A549 (cell line): ENCODE measurements around the gene SLCO1A2.

ENCODE experiments used
- CHD2 ChIP-seq: fragments of 150-350 bp; IDR thresholded peaks from 2 replicates; pipeline ENCODE4 v1.6.1; 2014; ENCODE audit warnings: low read length; ENCODE audit not compliant: partially characterized antibody
- CTCF ChIP-seq: fragments of >200 bp; sonication (Bioruptor Twin); formaldehyde crosslinking; IDR thresholded peaks from 3 replicates; pipeline ENCODE4 v1.5.1; 2016
- GATA3 ChIP-seq: IDR thresholded peaks from 2 replicates; pipeline ENCODE4 v1.6.1; 2012; ENCODE audit warnings: borderline replicate concordance
- HOXB5 ChIP-seq: fragments of 250-450 bp; sonication (Bioruptor Pico); IDR thresholded peaks from 2 replicates; pipeline ENCODE4 v1.5.0; 2020; ENCODE audit warnings: mild to moderate bottlenecking, moderate library complexity
- NFE2L2 ChIP-seq: fragments of 150-350 bp; conservative IDR thresholded peaks from 2 replicates; pipeline ENCODE4 v1.6.1; 2014; ENCODE audit warnings: low read length
- PHF8 ChIP-seq: fragments of 200-600 bp; sonication (generic); IDR thresholded peaks from 2 replicates; pipeline ENCODE4 v1.6.1; 2016; ENCODE audit warnings: low read depth, mild to moderate bottlenecking, antibody characterized with exemption, moderate library complexity, borderline replicate concordance
- POLR2A ChIP-seq: IDR thresholded peaks from 2 replicates; pipeline ENCODE4 v1.6.1; 2012; ENCODE audit warnings: mild to moderate bottlenecking, low read length
- RCOR1 ChIP-seq: fragments of 150-350 bp; IDR thresholded peaks from 2 replicates; pipeline ENCODE4 v1.6.1; 2014; ENCODE audit warnings: antibody characterized with exemption, low read length, low read depth
- SMC3 ChIP-seq: fragments of >200 bp; sonication (Bioruptor Twin); formaldehyde crosslinking; IDR thresholded peaks from 3 replicates; pipeline ENCODE4 v1.6.1; 2018; ENCODE audit warnings: inconsistent platforms
- TF ChIP-seq, protein P1 (sequence below): IDR thresholded peaks from 2 replicates; pipeline ENCODE4 v1.6.1; 2012
- TF ChIP-seq, protein P2 (sequence below): fragments of 450-650 bp; IDR thresholded peaks from 2 replicates; pipeline ENCODE4 v1.6.1; 2014; ENCODE audit warnings: antibody characterized with exemption
- TF ChIP-seq, protein P3 (sequence below): fragments of 200-600 bp; sonication (generic); IDR thresholded peaks from 2 replicates; pipeline ENCODE4 v1.6.1; 2016; ENCODE audit warnings: antibody characterized with exemption, mild to moderate bottlenecking, moderate library complexity
- TF ChIP-seq, protein P4 (sequence below): fragments of >200 bp; sonication (Bioruptor Twin); formaldehyde crosslinking; IDR thresholded peaks from 3 replicates; pipeline ENCODE4 v1.6.1; 2016
- TF ChIP-seq, protein P5 (sequence below): IDR thresholded peaks from 2 replicates; pipeline ENCODE4 v1.6.1; 2012

DNA sequence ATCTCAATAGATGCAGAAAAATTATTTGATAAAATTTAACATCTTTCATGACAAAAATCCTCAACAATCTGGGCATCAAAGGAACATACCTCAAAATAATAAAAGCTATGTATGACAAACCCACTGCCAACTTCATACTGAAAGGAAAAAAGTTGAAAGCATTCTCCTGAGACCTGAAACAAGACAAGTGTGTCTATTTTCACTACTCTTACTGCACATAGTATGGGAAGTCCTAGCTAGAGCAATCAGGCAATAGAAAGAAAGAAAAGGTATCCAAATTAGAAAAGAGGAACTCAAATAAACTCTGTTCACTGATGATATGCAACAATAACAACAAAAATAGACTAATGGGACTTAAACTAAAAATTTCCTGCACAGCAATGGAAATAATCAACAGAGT lies 113.6 kb downstream of the SLCO1A2 start:
- no peak for TF ChIP-seq POLR2A
- TF ChIP-seq, protein P1, sequence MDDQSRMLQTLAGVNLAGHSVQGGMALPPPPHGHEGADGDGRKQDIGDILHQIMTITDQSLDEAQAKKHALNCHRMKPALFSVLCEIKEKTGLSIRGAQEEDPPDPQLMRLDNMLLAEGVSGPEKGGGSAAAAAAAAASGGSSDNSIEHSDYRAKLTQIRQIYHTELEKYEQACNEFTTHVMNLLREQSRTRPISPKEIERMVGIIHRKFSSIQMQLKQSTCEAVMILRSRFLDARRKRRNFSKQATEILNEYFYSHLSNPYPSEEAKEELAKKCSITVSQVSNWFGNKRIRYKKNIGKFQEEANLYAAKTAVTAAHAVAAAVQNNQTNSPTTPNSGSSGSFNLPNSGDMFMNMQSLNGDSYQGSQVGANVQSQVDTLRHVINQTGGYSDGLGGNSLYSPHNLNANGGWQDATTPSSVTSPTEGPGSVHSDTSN: no peak
- no peak for TF ChIP-seq CTCF
- TF ChIP-seq, protein P2, sequence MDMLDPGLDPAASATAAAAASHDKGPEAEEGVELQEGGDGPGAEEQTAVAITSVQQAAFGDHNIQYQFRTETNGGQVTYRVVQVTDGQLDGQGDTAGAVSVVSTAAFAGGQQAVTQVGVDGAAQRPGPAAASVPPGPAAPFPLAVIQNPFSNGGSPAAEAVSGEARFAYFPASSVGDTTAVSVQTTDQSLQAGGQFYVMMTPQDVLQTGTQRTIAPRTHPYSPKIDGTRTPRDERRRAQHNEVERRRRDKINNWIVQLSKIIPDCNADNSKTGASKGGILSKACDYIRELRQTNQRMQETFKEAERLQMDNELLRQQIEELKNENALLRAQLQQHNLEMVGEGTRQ: no peak
- TF ChIP-seq, protein P3, sequence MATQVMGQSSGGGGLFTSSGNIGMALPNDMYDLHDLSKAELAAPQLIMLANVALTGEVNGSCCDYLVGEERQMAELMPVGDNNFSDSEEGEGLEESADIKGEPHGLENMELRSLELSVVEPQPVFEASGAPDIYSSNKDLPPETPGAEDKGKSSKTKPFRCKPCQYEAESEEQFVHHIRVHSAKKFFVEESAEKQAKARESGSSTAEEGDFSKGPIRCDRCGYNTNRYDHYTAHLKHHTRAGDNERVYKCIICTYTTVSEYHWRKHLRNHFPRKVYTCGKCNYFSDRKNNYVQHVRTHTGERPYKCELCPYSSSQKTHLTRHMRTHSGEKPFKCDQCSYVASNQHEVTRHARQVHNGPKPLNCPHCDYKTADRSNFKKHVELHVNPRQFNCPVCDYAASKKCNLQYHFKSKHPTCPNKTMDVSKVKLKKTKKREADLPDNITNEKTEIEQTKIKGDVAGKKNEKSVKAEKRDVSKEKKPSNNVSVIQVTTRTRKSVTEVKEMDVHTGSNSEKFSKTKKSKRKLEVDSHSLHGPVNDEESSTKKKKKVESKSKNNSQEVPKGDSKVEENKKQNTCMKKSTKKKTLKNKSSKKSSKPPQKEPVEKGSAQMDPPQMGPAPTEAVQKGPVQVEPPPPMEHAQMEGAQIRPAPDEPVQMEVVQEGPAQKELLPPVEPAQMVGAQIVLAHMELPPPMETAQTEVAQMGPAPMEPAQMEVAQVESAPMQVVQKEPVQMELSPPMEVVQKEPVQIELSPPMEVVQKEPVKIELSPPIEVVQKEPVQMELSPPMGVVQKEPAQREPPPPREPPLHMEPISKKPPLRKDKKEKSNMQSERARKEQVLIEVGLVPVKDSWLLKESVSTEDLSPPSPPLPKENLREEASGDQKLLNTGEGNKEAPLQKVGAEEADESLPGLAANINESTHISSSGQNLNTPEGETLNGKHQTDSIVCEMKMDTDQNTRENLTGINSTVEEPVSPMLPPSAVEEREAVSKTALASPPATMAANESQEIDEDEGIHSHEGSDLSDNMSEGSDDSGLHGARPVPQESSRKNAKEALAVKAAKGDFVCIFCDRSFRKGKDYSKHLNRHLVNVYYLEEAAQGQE: no peak
- TF ChIP-seq, protein P4, sequence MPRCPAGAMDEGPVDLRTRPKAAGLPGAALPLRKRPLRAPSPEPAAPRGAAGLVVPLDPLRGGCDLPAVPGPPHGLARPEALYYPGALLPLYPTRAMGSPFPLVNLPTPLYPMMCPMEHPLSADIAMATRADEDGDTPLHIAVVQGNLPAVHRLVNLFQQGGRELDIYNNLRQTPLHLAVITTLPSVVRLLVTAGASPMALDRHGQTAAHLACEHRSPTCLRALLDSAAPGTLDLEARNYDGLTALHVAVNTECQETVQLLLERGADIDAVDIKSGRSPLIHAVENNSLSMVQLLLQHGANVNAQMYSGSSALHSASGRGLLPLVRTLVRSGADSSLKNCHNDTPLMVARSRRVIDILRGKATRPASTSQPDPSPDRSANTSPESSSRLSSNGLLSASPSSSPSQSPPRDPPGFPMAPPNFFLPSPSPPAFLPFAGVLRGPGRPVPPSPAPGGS: no peak
- TF ChIP-seq CHD2: no peak
- TF ChIP-seq NFE2L2: no peak
- no peak for TF ChIP-seq PHF8
- TF ChIP-seq, protein P5, sequence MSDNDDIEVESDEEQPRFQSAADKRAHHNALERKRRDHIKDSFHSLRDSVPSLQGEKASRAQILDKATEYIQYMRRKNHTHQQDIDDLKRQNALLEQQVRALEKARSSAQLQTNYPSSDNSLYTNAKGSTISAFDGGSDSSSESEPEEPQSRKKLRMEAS: no peak
- no peak for TF ChIP-seq HOXB5
- no peak for TF ChIP-seq RCOR1
- TF ChIP-seq SMC3: no peak
- TF ChIP-seq GATA3: no peak
